Measurements from ENCODE around the gene SLC44A1.

Gene SLC44A1

DNA sequence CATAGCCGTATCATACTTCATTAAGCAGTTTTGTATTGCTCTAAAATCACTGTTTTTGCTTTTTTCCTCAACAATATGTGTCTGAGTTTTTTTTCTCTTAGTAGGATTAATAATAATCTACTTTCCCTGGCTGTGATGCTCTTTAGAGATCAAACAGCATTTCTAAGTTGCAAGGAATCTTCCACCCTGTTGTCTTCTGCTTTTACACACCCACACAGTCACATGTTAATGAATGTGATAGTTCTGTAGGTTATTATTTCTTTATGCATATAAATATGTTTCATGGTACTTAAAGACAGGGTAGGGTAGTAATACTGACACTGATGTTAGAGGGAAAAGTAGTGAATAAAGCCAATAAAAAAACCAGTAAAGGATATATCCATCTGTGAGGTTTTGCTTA lies 29.3 kb downstream of the SLC44A1 start:
- H3K9me3 ChIP-seq (ENCODE audit: control insufficient read depth, low read length), result no peaks in the 10 kb centered on the region
- H3K4me1 ChIP-seq (ENCODE audit: control insufficient read depth, insufficient read depth, low read length), result peaks cover 3% of the 10 kb centered on the region
- DNase-seq (ENCODE audit: low read depth), result no peak
- H3K27me3 ChIP-seq (replicated peaks; ENCODE audit: control insufficient read depth, insufficient read depth, low read length), result no peaks in the 10 kb centered on the region
- no peak overlapping the region for H3K4me3 ChIP-seq (ENCODE audit: low read length)
- H3K36me3 ChIP-seq (ENCODE audit: control insufficient read depth, insufficient read depth, low read length, severe bottlenecking), result peaks cover 5% of the 10 kb centered on the region
- H3K9ac ChIP-seq (ENCODE audit: low read length), result no peak overlapping the region

GRCh38 chr9:105275111-105275510 lies 30.7 kb downstream of the SLC44A1 start:
- Histone ChIP-seq H3K36me3 (ENCODE audit: control insufficient read depth, insufficient read depth, low read length, severe bottlenecking) (peaks cover 5% of the 10 kb centered on the region), H3K9me3 (ENCODE audit: control insufficient read depth, low read length) (no peaks in the 10 kb centered on the region), H3K4me1 (ENCODE audit: control insufficient read depth, insufficient read depth, low read length) (peaks cover 4% of the 10 kb centered on the region), H3K9ac (ENCODE audit: low read length) (no peak overlapping the region), H3K4me3 (ENCODE audit: low read length) (no peak overlapping the region), H3K27me3 (replicated peaks; ENCODE audit: control insufficient read depth, insufficient read depth, low read length) (no peaks in the 10 kb centered on the region)
- no peak for DNase-seq (ENCODE audit: low read depth)

DNA sequence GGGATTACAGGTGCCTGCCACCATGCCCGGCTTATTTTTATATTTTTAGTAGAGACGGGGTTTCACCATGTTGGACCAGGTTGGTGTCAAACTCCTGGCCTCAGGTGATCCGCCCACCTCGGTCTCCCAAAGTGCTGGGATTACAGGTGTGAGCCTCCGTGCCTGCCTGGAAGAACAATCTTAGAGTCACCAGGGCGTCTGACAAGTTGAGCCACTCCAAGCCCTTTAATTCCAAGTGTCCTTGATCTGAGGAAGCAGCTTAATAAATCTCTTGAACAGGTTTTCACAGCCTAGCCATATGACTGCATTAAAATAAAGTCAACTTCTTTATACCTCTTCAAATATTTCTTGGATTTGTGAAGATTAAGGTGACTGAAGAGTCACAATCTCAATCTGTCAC lies 31.5 kb downstream of the SLC44A1 start:
- Histone ChIP-seq H3K27me3 (replicated peaks; ENCODE audit: control insufficient read depth, insufficient read depth, low read length) (no peaks in the 10 kb centered on the region), H3K9ac (ENCODE audit: low read length) (no peak overlapping the region), H3K9me3 (ENCODE audit: control insufficient read depth, low read length) (no peaks in the 10 kb centered on the region), H3K4me3 (ENCODE audit: low read length) (no peak overlapping the region), H3K4me1 (ENCODE audit: control insufficient read depth, insufficient read depth, low read length) (peaks cover 4% of the 10 kb centered on the region), H3K36me3 (ENCODE audit: control insufficient read depth, insufficient read depth, low read length, severe bottlenecking) (peaks cover 5% of the 10 kb centered on the region)
- no peak for DNase-seq (ENCODE audit: low read depth)

DNA sequence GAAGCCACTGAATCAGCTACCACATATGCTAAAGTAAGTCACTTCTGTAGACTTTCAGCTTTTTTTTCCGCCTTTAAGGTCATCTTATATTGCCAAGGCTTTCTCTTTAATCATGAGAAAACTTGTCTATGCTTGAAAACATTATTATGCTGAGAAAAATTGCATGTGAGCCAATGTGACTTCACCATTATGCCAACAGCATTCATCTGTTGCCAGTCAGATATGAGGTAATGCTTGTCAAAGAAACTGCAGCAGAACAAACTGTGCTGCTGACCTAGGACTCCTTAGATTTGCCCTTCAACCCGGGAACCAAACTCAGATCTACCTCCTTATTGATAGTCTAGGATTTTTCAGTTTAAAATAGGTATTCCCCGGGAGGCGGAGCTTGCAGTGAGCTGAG lies 34.3 kb downstream of the SLC44A1 start:
- H3K27me3 ChIP-seq (replicated peaks; ENCODE audit: control insufficient read depth, insufficient read depth, low read length), result no peaks in the 10 kb centered on the region
- peaks cover 5% of the 10 kb centered on the region for H3K36me3 ChIP-seq (ENCODE audit: control insufficient read depth, insufficient read depth, low read length, severe bottlenecking)
- no peaks in the 10 kb centered on the region for H3K9me3 ChIP-seq (ENCODE audit: control insufficient read depth, low read length)
- no peak overlapping the region for H3K9ac ChIP-seq (ENCODE audit: low read length)
- no peak for DNase-seq (ENCODE audit: low read depth)
- no peak overlapping the region for H3K4me3 ChIP-seq (ENCODE audit: low read length)
- H3K4me1 ChIP-seq (ENCODE audit: control insufficient read depth, insufficient read depth, low read length), result peaks cover 4% of the 10 kb centered on the region

GRCh38 chr9:105280691-105281090 lies 36.2 kb downstream of the SLC44A1 start:
- Histone ChIP-seq H3K36me3 (ENCODE audit: control insufficient read depth, insufficient read depth, low read length, severe bottlenecking) (no peaks in the 10 kb centered on the region), H3K4me1 (ENCODE audit: control insufficient read depth, insufficient read depth, low read length) (peaks cover 4% of the 10 kb centered on the region), H3K27me3 (replicated peaks; ENCODE audit: control insufficient read depth, insufficient read depth, low read length) (no peaks in the 10 kb centered on the region), H3K4me3 (ENCODE audit: low read length) (no peak overlapping the region), H3K9ac (ENCODE audit: low read length) (no peak overlapping the region), H3K9me3 (ENCODE audit: control insufficient read depth, low read length) (no peaks in the 10 kb centered on the region)
- DNase-seq (ENCODE audit: low read depth), result no peak

GRCh38 chr9:105281272-105281671 lies 36.8 kb downstream of the SLC44A1 start:
- no peak for DNase-seq (ENCODE audit: low read depth)
- no peak overlapping the region for H3K4me3 ChIP-seq (ENCODE audit: low read length)
- H3K9ac ChIP-seq (ENCODE audit: low read length), result no peak overlapping the region
- H3K27me3 ChIP-seq (replicated peaks; ENCODE audit: control insufficient read depth, insufficient read depth, low read length), result no peaks in the 10 kb centered on the region
- H3K36me3 ChIP-seq (ENCODE audit: control insufficient read depth, insufficient read depth, low read length, severe bottlenecking), result no peaks in the 10 kb centered on the region
- H3K4me1 ChIP-seq (ENCODE audit: control insufficient read depth, insufficient read depth, low read length), result peaks cover 4% of the 10 kb centered on the region
- H3K9me3 ChIP-seq (ENCODE audit: control insufficient read depth, low read length), result no peaks in the 10 kb centered on the region

GRCh38 chr9:105281926-105282325 lies 37.5 kb downstream of the SLC44A1 start:
- Histone ChIP-seq H3K9ac (ENCODE audit: low read length) (no peak overlapping the region), H3K27me3 (replicated peaks; ENCODE audit: control insufficient read depth, insufficient read depth, low read length) (no peaks in the 10 kb centered on the region), H3K4me1 (ENCODE audit: control insufficient read depth, insufficient read depth, low read length) (peaks cover 4% of the 10 kb centered on the region), H3K36me3 (ENCODE audit: control insufficient read depth, insufficient read depth, low read length, severe bottlenecking) (no peaks in the 10 kb centered on the region), H3K4me3 (ENCODE audit: low read length) (no peak overlapping the region), H3K9me3 (ENCODE audit: control insufficient read depth, low read length) (no peaks in the 10 kb centered on the region)
- DNase-seq (ENCODE audit: low read depth), result no peak

GRCh38 chr9:105282870-105283621 lies 38.6 kb downstream of the SLC44A1 start:
- Histone ChIP-seq H3K9me3 (ENCODE audit: control insufficient read depth, low read length) (no peaks in the 10 kb centered on the region), H3K27me3 (replicated peaks; ENCODE audit: control insufficient read depth, insufficient read depth, low read length) (no peaks in the 10 kb centered on the region), H3K4me3 (ENCODE audit: low read length) (no peak overlapping the region), H3K36me3 (ENCODE audit: control insufficient read depth, insufficient read depth, low read length, severe bottlenecking) (no peaks in the 10 kb centered on the region), H3K4me1 (ENCODE audit: control insufficient read depth, insufficient read depth, low read length) (peaks cover 4% of the 10 kb centered on the region), H3K9ac (ENCODE audit: low read length) (no peak overlapping the region)
- DNase-seq (ENCODE audit: low read depth), result no peak

GRCh38 chr9:105283795-105284194 lies 39.3 kb downstream of the SLC44A1 start:
- Histone ChIP-seq H3K4me3 (ENCODE audit: low read length) (no peak overlapping the region), H3K36me3 (ENCODE audit: control insufficient read depth, insufficient read depth, low read length, severe bottlenecking) (no peaks in the 10 kb centered on the region), H3K4me1 (ENCODE audit: control insufficient read depth, insufficient read depth, low read length) (peaks cover under 1% of the 10 kb centered on the region)

GRCh38 chr9:105284463-105284862 lies 40.0 kb downstream of the SLC44A1 start:
- no peaks in the 10 kb centered on the region for H3K4me1 ChIP-seq (ENCODE audit: control insufficient read depth, insufficient read depth, low read length)
- no peak overlapping the region for H3K4me3 ChIP-seq (ENCODE audit: low read length)
- DNase-seq (ENCODE audit: low read depth), result no peak
- no peak overlapping the region for H3K9ac ChIP-seq (ENCODE audit: low read length)
- no peaks in the 10 kb centered on the region for H3K36me3 ChIP-seq (ENCODE audit: control insufficient read depth, insufficient read depth, low read length, severe bottlenecking)
- H3K27me3 ChIP-seq (replicated peaks; ENCODE audit: control insufficient read depth, insufficient read depth, low read length), result no peaks in the 10 kb centered on the region
- H3K9me3 ChIP-seq (ENCODE audit: control insufficient read depth, low read length), result no peaks in the 10 kb centered on the region

More at GRCh38 chr9:105283795-105284194, 39.3 kb downstream of the SLC44A1 start:
- DNase-seq (ENCODE audit: low read depth), result no peak
- Histone ChIP-seq H3K27me3 (replicated peaks; ENCODE audit: control insufficient read depth, insufficient read depth, low read length) (no peaks in the 10 kb centered on the region), H3K9me3 (ENCODE audit: control insufficient read depth, low read length) (no peaks in the 10 kb centered on the region), H3K9ac (ENCODE audit: low read length) (no peak overlapping the region)

DNA sequence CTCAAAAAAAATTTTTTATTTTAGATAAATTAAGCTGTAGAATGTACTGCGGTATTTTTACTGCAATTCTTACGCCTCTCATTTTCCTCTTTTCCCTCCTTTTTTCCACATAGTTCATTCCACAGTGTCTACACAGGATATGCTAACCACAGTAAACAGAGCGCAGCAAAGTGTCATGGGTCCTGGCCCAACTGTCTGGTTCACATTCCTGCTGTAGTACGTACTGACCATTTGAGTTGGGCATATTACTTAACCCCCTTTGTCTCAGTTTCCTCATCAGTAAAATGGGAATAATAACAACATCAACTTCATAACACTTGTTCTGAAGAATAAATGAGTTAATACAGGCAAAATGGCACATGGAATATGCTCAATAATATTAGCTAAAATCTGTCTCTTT lies 41.6 kb downstream of the SLC44A1 start:
- Histone ChIP-seq H3K27me3 (replicated peaks; ENCODE audit: control insufficient read depth, insufficient read depth, low read length) (no peaks in the 10 kb centered on the region), H3K9ac (ENCODE audit: low read length) (no peak overlapping the region), H3K4me3 (ENCODE audit: low read length) (no peak overlapping the region), H3K4me1 (ENCODE audit: control insufficient read depth, insufficient read depth, low read length) (peaks cover 9% of the 10 kb centered on the region), H3K9me3 (ENCODE audit: control insufficient read depth, low read length) (no peaks in the 10 kb centered on the region), H3K36me3 (ENCODE audit: control insufficient read depth, insufficient read depth, low read length, severe bottlenecking) (no peaks in the 10 kb centered on the region)
- no peak for DNase-seq (ENCODE audit: low read depth)

- H3K36me3 ChIP-seq (ENCODE audit: control insufficient read depth, insufficient read depth, low read length, severe bottlenecking), result no peaks in the 10 kb centered on the region
- no peaks in the 10 kb centered on the region for H3K9me3 ChIP-seq (ENCODE audit: control insufficient read depth, low read length)
- no peak overlapping the region for H3K4me3 ChIP-seq (ENCODE audit: low read length)
- no peak overlapping the region for H3K9ac ChIP-seq (ENCODE audit: low read length)
- no peaks in the 10 kb centered on the region for H3K27me3 ChIP-seq (replicated peaks; ENCODE audit: control insufficient read depth, insufficient read depth, low read length)
- H3K4me1 ChIP-seq (ENCODE audit: control insufficient read depth, insufficient read depth, low read length), result peaks cover 19% of the 10 kb centered on the region
- no peak for DNase-seq (ENCODE audit: low read depth)
Observed at GRCh38 chr9:105289305-105289704, 44.9 kb downstream of the SLC44A1 start.

All from adipocyte (in vitro differentiated cells).